AG04450 (cell line): ENCODE results near the gene ZCCHC7. TPM values are rescaled to one million over a fixed set of nuclear protein-coding genes. Genes with fewer than 3 reads are reported as not detected.
A peak's percentile ranks its signal among the peaks of the same experiment; 100 is the strongest.

Experiments used
- CTCF ChIA-PET: fragments of 300-600, 350-600 bp; formaldehyde crosslinking; extraction: SDS; loops from one replicate; lab custom pipeline; 2022; ENCODE audit warnings: antibody characterized with exemption, inconsistent platforms; lab: Charles Lee
- POLR2A ChIA-PET: fragments of 350-600 bp; formaldehyde crosslinking; extraction: SDS; loops from one replicate; lab custom pipeline; 2021; ENCODE audit warnings: antibody characterized with exemption, inconsistent platforms; lab: Yijun Ruan, JAX
- DNase-seq: peaks from one replicate; pipeline ENCODE4 v3.0.0-alpha.2; 2011; ENCODE audit warnings: low read depth, low spot score
- H3K27ac ChIP-seq: one replicate; pipeline ENCODE4 v1.5.1; 2012; ENCODE audit warnings: low read depth, low read length, control low read depth
- H3K27me3 ChIP-seq: one replicate; pipeline ENCODE4 v1.6.0; 2012; ENCODE audit warnings: low read length; ENCODE audit not compliant: control insufficient read depth, insufficient read depth
- H3K4me3 ChIP-seq: 2 replicates; pipeline ENCODE4 v1.5.1; 2011; ENCODE audit warnings: mild to moderate bottlenecking, low read depth, low read length, control low read depth
- H3K9me3 ChIP-seq: 2 replicates; pipeline ENCODE4 v1.5.1; 2012; ENCODE audit warnings: low read length; ENCODE audit not compliant: control insufficient read depth, insufficient read depth
- CTCF ChIP-seq: IDR thresholded peaks from 2 replicates; pipeline ENCODE4 v1.5.1; 2011; ENCODE audit warnings: low read depth, low read length, control low read depth, inconsistent platforms
- polyA plus RNA-seq: library from polyadenylated mRNA; depleted of rRNA; stranded (reverse); fragments of >200 nt; gene quantifications from 2 replicates; pipeline ENCODE4 v1.2.3, GENCODE V29; 2011

ZCCHC7 gene
- polyA plus RNA-seq, 1 experiment, result 21.6 TPM

- Histone ChIP-seq H3K27me3 (peaks cover 20% of the 10 kb centered on the region), H3K27ac (no peak overlapping the region), H3K9me3 (no peaks in the 10 kb centered on the region), H3K4me3 (no peak overlapping the region)
- POLR2A ChIA-PET, result no interaction called here
- CTCF ChIA-PET, result no interaction called here
- no peak for DNase-seq
- no peak for TF ChIP-seq CTCF
Measured at GRCh38 chr9:37404590-37404989, 284.2 kb downstream of the ZCCHC7 start.

DNA sequence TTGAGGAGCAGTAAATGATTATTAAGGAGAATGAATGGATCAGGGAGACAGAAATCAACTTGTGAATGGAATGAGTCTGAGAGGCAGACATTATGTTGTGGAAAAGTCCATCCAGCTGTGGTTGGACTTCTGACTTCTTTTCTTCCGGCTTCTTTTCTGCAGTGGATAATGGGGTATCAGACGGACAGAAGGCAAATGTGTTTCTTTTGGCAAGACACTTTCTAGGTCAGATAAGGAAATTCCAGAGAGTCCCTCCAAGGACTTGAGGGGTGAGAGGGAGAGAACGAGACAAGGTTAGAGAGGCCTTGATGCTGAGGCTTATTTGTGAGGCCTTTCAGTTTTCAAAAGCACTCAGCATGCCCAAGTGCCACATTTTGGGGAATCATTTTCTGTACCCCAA lies 285.0 kb downstream of the ZCCHC7 start:
- Histone ChIP-seq H3K4me3 (no peak overlapping the region), H3K27ac (no peak overlapping the region), H3K9me3 (no peaks in the 10 kb centered on the region), H3K27me3 (peaks cover 20% of the 10 kb centered on the region)
- TF ChIP-seq CTCF, result no peak
- POLR2A ChIA-PET, result no interaction called here
- CTCF ChIA-PET, result interaction anchor here (0.7 kb wide), 1 partner anchor 594 kb away, joined by 3 read pairs; no protein-coding TSS in a partner anchor
- no peak for DNase-seq

DNA sequence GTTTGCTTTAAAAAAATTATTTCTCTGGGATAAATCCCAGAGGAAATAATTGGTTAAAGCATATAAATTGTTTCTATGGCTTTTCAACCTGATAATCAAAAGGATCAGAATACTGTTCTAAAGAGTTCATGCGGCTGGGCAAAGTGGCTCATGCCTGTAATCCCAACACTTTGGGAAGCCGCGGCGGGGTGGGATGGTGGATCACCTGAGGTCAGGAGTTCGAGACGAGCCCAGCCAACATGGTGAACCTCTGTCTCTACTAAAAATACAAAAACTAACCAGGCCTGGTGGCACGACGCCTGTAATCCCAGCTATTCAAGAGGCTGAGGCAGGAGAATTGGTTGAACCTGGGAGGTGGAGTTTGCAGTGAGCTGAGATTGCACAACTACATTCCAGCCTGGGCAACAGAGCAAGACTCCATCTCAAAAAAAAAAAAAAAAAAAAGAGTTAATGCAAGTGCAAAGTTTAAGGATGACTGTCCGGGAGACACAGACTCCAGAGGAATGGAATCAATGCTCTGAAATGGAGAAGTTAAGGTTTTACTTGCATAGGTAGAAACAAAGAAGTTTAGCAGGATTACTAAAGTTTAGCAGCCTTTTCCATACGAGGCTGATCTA lies 285.5 kb downstream of the ZCCHC7 start:
- ChIA-PET POLR2A (no interaction called here), CTCF (interaction anchor here (0.5 to 1.8 kb wide), 5 partner anchors 9 to 594 kb away, joined by 3 to 10 read pairs (median 3); no protein-coding TSS in a partner anchor)
- Histone ChIP-seq H3K27me3 (peaks cover 20% of the 10 kb centered on the region), H3K4me3 (no peak overlapping the region), H3K9me3 (no peaks in the 10 kb centered on the region), H3K27ac (no peak overlapping the region)
- no peak for DNase-seq
- TF ChIP-seq CTCF, result no peak

GRCh38 chr9:37406603-37407401 lies 286.4 kb downstream of the ZCCHC7 start:
- H3K27ac ChIP-seq, result no peak overlapping the region
- CTCF ChIA-PET, result interaction anchor here (0.5 to 1.8 kb wide), 5 partner anchors 8 to 410 kb away, joined by 3 to 10 read pairs (median 3); no protein-coding TSS in a partner anchor
- POLR2A ChIA-PET, result no interaction called here
- no peak overlapping the region for H3K4me3 ChIP-seq
- TF ChIP-seq CTCF, result no peak
- no peaks in the 10 kb centered on the region for H3K9me3 ChIP-seq
- H3K27me3 ChIP-seq, result peaks cover 20% of the 10 kb centered on the region
- no peak for DNase-seq

DNA sequence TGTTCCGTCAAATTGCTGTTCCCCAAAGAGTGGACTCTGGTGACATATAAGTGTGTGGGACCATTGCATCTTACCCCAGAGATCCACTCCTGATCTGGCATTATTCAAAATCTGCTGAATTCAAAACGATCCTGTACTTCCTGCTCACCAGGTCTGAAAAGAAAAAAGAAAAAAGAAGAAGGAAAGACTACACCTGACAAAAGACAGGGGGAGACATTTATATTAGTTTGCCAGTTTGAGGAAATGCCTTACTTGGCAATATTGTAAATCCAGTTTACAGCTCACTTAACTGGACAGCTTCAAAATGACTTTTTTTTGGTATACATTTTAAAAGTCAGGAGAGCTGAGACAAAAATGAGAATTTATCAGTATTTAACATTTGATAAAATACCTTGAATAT lies 287.1 kb downstream of the ZCCHC7 start:
- DNase-seq, result no peak
- H3K27me3 ChIP-seq, result peaks cover 20% of the 10 kb centered on the region
- POLR2A ChIA-PET, result no interaction called here
- H3K4me3 ChIP-seq, result no peak overlapping the region
- no peak overlapping the region for H3K27ac ChIP-seq
- TF ChIP-seq CTCF, result peak; percentile 17; the same call in 1 of the 2 replicates
- H3K9me3 ChIP-seq, result no peaks in the 10 kb centered on the region
- CTCF ChIA-PET, result interaction anchor here (0.6 to 1.8 kb wide), 3 partner anchors 8 to 166 kb away, joined by 3 to 10 read pairs (median 3); no protein-coding TSS in a partner anchor
